Heart left ventricle (tissue), 13 donors: ENCODE measurements around the gene WHRN.

Experiments
- POLR2A ChIP-seq, 2 donors: fragments of 450-650 bp; IDR thresholded peaks; one replicate each; pipeline ENCODE4 v1.6.1; 2017; ENCODE audit warnings: antibody characterized with exemption in 2 of 2, mild to moderate bottlenecking in 2 of 2, moderate library complexity in 2 of 2
- TF ChIP-seq, protein P1 (sequence below), 12 donors: fragments of 200-600 bp; sonication (generic) in 4 of 12; IDR thresholded peaks; one replicate each; pipeline versions ENCODE4 v1.5.0 to v1.8.0; 2018 to 2022; ENCODE audit warnings: antibody characterized with exemption in 12 of 12, mild to moderate bottlenecking in 5 of 12
- donor health status: ischemic (EF 13 %, LVEDD 7.1; RV severe dilation, severe dysfunction).
- donor health status: DM: no; HTN: yes; CAD: no.
- donor health status: DM: no; HTN: no; CAD: no.
- donor health status: ischemic (EF 25% LVEDD 6.9; RV normal size, moderate dysfunction).
- donor health status: ischemic (EF 25% LVEDD 5.7; RV mildly dilated, moderate dysfunction).
- donor health status: ischemic (EF 35%, LVEDD 5.7; RV mildly dilated, moderate dysfunction).
- donor health status: nonischemic (EF 11% LVEDD 7.7; RV severe dilation, severe dysfunction).
- donor health status: DM: yes; HTN: yes; CAD: no.
- donor health status: PGD.
- donor health status: ischemic (EF 29% LVEDD 5.4; RV normal size, mild dysfunction).
- donor health status: nonischemic (EF 23%, LVEDD 6.1; RV moderate dilation, normal function).

DNA sequence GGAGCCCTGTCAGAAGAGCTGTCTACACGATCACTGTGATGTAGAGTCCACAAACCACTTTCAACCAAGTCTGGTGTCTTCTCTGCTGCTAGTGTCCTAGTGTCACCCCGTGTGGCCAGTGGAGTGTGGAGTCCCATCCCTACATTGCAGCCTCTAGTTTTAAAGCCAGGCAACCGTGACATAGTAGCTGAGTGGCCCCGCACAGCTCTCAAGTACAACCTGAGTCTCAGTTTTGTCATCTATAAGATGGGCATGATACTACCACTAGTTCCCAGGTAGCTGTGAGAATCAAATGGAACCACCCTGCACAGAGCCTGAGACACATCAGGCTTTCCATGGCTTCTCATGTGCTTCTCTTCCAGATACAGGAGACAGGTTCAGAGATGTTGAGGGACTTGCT is 74.3 kb downstream of the WHRN start:
- TF ChIP-seq, protein P1, sequence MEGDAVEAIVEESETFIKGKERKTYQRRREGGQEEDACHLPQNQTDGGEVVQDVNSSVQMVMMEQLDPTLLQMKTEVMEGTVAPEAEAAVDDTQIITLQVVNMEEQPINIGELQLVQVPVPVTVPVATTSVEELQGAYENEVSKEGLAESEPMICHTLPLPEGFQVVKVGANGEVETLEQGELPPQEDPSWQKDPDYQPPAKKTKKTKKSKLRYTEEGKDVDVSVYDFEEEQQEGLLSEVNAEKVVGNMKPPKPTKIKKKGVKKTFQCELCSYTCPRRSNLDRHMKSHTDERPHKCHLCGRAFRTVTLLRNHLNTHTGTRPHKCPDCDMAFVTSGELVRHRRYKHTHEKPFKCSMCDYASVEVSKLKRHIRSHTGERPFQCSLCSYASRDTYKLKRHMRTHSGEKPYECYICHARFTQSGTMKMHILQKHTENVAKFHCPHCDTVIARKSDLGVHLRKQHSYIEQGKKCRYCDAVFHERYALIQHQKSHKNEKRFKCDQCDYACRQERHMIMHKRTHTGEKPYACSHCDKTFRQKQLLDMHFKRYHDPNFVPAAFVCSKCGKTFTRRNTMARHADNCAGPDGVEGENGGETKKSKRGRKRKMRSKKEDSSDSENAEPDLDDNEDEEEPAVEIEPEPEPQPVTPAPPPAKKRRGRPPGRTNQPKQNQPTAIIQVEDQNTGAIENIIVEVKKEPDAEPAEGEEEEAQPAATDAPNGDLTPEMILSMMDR (IDR thresholded peaks at IDR 0.05), result no peak
- TF ChIP-seq POLR2A (IDR thresholded peaks at IDR 0.05), result no peak
